ENCODE measurements around the gene MUS81.
"Not testable (repeated sequence)": the region's sequence is repeated elsewhere in the genome, so short reads cannot be mapped to it uniquely, and the experiment has no call there.

MUS81 gene

DNA sequence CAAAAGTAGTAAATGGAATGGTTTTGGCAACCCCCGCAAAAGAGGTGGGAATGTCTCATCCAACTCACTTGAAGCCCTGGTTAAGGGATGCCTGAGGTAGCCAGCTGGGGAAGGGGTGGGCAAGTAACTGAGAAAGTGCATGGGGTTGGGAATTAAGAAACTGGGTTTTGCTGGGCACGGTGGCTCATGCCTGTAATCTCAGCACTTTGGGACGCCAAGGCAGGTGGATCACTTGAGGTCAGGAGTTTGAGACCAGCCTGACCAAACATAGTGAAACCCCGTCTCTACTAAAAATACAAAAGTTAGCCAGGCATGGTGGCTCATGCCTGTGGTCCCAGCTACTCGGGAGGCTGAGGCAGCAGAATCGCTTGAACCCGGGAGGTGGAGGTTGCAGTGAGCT lies 11.5 kb upstream of the MUS81 start:
- not testable (repeated sequence) for DNase-seq

DNA sequence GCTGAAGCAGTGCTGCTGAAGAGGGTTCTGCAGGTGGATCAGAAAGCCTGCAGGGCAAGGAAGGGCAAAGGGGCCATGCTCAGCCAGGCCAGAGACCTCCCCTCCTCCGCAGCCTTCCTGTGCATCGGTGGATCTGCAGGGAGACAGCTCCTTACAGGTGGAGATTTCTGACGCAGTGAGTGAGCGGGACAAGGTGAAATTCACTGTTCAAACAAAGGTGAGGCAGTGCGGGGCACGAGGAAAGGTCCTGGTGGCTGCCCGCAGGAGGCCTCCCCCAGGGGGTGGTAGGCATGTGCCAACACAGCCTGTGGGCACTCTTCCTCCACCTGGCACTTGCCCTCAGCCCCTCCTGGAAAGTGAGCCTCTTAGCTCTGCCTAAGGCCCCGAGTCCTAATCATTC lies 10.9 kb upstream of the MUS81 start:
- no peak for DNase-seq

DNA sequence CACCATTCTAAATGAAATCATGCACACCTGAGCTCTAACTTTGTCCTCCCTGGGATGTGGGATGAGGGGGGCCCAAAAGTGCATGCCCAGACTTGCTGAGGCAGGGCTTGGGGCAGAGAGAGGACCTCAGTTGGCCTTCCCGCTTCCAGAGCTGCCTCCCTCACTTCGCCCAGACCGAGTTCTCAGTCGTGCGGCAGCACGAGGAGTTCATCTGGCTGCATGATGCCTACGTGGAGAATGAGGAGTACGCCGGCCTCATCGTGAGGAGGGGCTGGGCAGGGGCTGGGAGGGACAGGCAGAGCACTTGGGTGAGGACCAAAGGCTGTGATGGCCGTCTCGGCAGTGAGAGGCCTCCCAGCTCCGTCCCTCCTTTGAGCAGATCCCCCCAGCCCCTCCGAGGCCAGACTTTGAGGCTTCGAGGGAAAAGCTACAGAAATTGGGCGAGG lies 10.4 kb upstream of the MUS81 start:
- no peak for DNase-seq

DNA sequence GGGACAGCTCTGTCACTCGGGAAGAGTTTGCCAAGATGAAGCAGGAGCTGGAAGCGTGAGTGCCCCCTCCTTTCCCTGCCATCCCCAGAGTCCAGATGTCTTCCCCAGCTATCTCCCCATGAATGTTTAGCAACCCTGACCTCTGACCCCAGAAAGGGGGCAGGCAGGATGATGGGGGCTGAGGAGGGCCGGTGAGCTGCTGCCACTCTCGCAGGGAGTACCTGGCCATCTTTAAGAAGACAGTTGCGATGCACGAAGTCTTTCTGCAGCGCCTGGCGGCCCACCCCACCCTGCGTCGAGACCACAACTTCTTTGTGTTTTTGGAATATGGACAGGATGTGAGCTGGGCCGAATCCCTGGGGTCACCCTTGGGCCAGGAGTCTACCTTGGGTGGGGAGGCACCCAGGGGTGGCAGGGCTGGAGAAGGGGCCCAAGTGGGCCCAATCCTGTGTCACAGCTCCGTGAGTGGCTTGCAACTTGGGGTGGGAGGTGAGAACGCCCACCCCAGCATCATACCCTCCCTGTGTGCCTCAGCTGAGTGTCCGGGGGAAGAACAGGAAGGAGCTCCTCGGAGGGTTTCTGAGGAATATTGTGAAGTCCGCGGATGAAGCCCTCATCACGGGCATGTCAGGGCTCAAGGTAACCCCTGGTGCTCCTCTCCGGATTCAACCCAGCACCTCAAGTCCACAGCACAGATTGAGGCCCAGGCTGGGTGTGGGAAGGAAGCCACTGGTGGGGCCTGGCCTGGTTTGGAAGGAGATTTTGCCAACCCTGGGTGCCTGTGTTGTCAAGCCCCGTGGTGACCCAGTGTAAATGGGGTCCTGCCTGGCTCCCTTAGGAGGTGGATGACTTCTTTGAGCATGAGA lies 9.8 kb upstream of the MUS81 start:
- no peak for DNase-seq

DNA sequence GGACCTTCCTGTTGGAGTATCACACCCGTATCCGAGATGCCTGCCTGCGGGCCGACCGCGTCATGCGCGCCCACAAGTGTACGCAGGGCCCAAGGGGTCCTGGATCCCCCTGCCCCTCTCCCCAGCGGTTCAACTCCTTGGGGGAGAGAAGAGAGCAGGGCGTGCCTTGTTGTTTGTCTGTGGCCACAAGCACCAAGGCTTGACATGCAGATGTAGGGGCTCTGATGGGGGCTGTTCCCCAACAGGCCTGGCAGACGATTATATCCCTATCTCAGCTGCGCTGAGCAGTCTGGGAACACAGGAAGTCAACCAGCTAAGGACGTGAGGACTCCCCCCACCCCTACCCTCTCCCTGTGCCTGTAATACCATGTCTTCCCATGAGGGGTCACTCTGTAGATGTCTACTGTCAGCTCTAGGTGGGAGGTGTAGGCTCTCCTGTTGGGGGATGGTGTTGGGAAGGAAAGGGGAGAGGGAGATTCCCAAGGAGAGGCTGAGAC lies 9.1 kb upstream of the MUS81 start:
- DNase-seq: no peak

DNA sequence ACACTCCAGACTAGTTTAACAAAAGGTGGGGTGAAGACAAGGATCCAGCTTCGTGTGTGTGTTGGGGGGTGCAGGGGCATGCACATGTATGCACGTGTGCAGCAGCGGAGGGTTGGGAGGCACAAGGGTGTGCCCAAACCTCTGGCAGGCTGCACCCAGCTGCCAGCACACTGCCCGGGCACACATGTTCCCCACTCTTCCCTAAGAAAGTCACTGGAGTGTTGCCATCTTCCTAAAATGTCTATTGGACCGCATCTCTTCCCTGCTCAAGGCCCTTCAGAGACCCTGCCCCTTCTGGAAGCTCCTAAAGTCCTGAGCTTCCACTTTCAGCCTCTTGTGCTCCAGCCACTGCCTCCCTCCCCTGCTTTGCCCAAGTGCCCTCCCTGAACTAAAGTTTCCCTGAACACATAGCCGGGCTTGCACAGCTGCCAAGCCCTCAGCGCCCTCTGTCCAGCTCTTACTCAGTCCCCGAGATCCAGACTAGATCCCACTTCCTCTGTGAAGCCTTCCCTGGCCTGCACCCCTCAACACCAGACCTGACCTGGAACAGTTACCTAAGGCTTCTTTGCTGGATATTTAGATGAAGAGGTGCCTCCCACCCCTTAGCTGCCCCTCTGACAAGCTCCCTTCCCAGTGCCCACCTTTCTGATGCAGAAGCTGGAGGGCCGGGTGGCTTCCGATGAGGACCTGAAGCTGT lies 8.3 kb upstream of the MUS81 start:
- no peak for DNase-seq

DNA sequence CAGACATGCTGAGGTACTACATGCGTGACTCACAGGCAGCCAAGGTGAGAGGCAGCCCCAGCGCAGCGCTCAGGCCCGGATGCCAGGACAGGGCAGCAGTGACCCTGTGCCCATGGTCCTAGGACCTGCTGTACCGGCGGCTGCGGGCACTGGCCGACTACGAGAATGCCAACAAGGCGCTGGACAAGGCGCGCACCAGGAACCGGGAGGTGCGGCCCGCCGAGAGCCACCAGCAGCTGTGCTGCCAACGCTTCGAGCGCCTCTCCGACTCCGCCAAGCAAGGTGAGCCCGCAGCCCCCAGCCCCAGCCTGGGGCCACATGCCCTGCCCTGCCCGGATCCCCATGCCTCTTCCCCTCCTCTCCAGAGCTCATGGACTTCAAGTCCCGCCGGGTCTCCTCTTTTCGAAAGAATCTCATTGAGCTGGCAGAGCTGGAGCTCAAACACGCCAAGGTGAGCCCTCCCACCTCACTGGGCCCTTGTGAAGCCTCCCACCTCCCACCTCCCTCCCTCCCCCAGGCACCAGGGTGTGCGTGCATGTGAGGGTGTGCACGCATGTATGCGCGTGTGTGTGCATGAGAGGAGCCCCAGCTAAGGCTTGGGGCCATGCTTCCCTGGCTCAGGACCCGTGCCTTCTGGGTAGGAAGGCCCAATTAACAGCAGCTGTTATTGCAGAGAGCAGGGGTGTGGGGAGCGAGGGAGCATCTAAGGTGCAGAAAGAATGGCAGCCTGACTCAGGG lies 7.6 kb upstream of the MUS81 start:
- DNase-seq: no peak

DNA sequence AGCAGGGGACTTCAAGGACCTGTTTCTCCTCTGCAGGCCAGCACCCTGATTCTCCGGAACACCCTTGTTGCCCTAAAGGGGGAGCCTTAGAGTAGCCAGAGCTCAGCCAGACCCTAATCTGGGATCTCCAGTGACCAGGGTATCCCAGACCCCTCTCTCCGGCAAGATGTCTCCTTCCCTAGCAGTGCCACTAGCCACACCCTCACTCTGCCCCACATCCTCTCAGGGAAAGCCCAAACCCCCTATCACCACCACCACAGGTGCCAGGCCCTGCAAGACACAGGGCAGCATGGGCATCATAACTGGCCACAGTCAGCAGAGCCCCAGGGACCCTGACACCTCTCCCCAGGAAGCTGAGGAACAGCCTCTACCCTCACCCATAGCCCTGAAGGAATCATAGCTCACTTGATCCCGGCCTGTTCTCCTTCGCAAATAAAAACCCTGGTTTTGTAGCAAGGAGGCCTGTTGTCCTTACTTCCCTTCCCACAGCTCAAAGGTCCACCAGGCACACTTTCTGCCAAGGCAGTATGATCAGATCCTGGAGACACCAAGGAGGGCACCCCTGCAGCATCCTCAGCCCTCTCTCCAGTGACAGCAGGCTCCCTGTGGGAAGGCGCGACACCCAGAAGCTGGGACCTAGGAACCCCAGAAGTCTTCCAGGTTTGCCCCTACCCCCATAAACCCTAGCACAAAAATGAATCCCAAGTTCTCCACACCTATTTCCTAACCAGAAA lies 6.8 kb upstream of the MUS81 start:
- DNase-seq: no peak

DNA sequence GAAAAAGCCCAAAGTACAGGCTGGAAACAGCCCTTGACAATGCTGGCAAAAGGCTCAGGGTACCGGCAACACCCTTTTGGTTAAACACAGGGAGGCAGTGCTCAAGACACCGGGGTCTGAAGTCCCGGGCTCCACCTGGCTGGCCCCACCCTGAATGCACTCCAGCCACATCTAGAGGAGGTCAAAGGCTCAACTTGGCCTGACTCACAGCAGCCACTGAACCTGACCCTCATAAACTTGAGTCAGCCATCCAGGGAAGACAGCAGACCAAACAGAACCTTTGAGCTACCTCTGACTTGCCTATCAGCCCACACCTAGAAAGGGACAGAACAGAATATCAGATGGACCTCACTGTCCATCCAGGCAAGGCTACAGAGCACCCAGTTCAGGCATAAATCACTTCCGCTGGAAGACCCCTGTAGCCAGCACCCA lies 6.1 kb upstream of the MUS81 start:
- no peak for DNase-seq

DNA sequence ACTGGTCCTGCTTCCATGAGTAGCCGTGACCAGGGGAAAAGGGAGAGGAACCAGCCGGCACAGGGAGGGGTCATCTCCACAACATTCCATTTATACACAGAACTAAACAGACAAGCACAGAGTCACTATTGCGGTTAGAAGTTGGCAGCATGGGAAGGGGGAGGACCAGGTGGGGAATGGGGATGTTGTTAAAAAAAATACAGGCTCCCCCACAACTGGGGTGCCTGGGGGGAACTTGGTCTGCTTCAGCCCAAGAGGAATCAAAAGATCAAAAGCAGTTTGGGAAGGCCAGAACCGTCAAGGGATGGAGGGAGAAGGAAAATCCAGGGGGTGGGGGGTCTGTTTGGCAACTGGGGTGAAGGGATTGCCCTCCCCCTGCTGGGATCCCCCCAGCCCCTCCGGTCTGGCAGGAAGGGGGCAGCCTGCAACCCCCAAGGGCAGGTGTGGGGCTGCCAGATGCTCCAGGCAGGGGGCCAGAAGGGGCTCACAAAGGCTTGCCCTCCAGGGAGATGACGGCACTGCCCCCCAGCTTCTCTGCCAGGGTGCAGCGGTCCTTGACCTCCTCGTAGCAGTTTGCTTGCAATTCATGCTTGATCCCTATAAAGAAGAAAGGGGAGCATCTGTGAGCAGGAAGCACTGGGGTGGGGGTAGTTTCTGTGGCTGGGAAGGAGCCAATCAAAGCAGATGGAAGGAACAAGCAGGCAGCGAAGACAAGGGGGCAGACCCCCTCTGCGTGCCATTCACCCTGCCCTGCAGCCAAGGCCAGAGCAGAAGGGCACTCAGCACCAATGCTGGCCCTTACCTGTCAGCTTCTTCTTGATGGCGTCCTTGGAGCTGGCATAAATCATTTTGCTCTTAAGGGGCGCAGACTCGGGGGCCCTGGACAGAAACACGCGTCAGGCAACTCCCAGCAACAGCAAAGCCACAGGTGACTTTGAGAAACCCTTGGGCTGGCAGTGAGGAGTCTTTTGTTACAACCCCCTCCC lies 5.1 kb upstream of the MUS81 start:
- DNase-seq: no peak

DNA sequence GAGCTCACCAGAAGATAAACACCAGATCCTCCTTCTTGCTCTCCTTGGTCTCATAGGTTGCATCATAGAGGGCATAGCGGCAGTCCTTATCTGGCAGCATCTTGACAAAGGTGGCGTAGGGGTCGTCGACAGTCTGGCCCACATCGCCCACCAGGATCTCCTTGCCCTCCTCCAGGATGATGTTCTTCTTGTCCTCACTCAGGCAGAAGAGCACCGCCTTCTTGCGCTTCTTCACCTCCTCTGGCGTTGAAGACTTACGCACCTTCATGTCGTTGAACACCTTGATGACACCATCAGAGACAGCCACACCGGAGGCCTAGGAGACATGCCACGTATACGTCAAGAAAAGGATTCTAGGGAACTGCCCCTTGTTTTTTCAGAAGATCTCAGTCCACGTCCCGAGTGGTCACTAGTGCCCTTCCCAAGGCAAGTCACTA lies 4.3 kb upstream of the MUS81 start:
- no peak for DNase-seq

DNA sequence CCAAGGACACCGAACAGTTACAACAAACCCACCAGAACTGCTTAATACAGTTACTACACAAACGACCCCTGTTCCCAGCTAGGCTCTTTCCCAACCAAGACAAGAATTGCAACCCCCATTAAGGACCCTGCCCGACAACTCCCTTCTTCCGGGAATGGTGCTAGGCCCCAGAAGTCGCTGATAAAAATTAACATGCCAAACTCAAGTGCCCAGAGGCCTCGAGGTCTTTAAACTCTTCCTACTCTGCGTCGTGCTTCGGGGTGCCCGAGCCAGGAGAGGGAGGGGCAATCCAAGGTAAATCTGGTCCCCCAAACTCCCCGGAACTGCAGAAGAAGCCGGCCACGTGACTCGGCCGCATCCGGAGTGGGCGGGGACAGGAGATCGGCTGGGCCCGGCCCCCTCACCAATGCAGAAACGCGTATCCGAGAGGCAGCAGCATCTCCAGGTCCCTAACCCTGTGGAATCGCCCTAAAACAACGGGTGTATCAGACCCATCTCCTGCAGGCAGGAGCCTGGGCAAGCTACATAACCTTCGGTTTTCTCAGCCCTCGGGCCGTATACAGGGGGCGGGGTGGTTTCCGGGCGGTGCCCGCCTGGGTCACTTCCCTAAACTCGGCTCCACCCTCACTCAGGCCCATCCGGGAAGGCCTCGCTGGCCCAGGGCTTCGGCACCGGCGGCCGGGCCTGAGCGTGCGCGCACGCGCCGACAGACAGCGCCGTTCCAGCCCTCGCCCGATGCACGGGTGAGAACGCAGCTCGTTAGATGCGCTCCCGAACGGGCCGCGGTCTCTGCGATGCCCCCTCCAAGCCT lies 3.3 kb upstream of the MUS81 start:
- DNase-seq: no peak

DNA sequence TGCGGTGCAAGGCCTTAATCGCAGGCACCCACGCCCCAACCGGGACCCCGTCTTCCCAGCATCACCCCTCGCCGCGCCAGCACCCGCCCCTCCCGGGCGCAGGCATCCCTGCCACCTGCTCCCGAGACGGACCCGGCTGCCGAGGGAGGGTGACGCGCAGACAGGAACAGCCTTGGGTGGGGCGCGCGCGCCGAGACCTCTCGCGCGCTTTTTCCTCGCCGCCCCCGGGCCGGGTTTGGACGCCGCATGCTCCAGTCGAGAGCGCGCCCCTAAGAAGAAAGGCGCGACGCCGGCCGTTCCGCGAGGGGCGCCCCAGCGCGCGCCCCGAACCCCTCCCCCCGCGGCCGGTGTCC lies 2.8 kb upstream of the MUS81 start:
- no peak for DNase-seq

DNA sequence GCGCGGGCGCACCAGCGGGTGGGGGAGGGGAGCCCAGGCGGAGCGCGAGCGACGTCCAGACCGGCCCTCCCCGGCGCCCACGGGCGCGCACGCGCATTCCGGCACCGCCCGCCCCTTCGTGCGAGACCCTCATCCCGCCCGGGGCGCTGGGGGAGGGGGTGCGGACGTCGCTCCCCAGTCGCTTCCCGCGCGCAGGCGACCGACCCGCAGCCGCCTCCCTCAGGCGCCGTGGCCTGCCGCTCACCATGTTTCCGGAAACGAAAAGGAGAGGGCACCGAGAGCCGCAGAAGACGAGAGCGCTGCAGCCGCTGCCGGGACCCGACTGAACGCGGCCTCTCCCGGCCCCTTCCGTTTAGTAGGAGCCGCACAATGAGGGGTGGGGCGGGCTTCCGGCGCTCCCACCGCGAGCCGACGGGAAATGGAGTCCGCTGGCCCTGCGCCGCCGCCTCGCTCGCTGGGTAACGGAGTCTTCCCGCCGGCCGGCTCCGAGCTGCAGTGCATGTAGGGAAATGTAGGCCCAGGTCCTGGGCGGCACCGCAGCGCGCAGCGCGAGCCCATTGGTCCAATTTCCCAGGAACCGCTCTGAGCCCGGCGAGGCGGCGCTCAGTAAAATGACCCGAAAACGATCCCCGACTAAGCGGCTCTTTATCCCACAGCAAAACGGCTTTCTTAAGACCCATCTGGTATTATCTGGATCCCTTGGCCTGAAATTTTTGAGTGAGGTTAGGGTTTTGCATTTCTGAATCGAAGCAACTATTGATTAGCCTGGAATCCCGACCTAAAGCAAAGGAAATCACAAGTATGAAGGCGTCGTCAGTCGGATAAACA lies 2.2 kb upstream of the MUS81 start, which contains the start of gene CFL1:
Gene CFL1 (minus strand): TSS at position 328 of the 828 bp plus-strand sequence. CDS start 81 bp downstream, at position 247.
- peak; percentile 89 for DNase-seq

DNA sequence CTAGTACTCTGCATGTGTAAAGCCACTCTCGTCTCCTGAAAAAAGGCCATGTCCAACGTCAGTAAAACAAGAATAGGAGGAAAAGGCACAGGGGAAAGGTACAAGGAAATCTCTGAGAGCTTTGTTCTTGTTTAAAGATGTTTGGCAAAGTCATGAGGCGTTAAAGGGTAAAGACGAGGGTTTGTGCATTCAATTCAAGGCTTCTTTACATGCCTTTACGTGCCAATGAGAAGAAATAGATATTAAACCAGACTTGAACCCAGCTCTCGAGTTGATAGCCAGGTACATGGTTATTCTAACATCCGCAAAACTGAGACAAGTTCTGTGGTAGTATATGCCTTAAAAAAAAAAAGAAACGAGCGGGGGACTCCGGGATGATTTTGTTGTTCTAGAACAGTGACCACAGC lies 1.5 kb upstream of the MUS81 start:
- DNase-seq: no peak

DNA sequence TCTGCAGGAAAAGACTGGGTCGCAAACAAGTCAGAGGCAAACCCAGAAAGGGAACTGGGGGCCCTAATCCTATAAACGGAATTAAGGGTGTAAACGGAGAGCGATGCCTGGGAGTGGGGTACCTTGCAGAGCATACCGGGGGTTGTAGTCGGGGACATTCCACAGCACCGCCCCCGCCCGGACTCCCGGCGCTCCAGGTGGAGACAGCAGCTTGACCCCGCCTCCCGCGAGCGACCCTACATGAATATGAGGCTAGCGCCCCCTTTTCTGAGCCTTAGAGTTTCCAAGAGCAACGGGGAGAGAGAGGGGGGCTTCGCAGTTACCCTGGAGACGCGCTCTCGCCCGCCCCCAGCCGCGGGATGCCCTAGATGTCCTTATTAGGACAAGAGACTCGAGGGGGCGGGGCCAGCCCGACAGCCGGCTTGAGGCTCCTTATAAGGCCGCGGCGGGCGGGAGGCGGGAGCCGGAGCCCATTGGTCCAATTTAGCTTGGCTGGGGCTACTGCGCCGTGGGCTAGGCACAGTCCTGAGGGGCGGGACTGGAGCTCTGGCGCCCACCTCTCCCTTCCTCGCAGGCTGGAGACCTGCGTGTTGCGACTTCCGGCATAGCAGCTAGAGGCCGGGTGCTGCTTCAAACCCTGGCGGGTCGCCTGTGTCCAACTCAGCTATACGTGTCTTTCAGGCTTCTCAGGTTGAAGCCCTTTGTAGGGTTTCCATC lies 980 bp upstream of the MUS81 start:
- DNase-seq: peak; percentile 85

DNA sequence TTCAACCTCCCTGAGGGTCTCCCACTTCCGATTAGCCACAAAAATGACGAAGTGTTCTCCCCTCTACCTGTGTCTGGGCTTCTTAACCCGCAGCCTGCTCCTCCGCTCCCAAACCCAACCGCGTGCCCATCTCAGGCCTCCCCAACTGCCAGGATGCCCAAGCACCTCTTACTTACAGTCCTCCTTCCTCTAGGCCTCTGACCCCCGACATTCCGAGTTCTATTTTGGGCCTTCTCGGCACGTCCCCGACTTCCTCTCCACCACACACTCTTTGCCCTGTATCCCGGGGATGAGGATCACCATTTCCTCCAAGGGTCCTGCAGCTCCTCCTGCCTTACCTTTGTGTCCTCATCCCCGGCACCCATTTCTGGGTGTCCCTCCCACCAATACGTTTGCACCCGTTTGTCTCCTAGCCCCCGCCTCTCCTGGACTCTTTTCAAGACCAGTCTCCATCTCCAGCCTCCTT lies 388 bp upstream of the MUS81 start:
- DNase-seq: no peak

DNA sequence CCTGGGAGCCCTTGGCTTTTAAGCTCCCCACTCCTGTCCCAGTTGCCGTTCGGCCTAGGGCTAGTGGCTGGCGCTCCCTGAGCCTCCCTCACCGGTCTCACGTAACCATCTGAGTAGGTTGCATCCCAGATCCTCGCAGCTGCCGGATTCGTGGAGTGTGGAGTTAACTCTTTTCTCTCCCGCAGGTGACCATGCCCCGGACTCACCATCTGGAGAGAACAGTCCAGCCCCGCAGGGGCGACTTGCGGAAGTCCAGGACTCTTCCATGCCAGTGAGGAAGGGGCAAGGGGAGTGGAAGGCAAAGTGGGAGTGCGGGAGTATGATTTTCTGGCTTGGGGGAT lies 902 bp downstream of the MUS81 start:
- no peak for DNase-seq

Data from NCI-H2081 treated with DMSO at 0.1 percent for 48 hours (cell line).